Skeletal muscle cell (primary cell): ENCODE measurements around the gene APBA2.

Experiments used
- DNase-seq: peaks from one replicate; pipeline ENCODE4 v3.0.0-alpha.2; 2010; ENCODE audit warnings: low read depth
- H3K4me3 ChIP-seq: 2 replicates; pipeline ENCODE4 v1.5.1; 2011; ENCODE audit warnings: low read depth, mild to moderate bottlenecking, control low read depth, low read length, moderate library complexity

APBA2 gene

DNA sequence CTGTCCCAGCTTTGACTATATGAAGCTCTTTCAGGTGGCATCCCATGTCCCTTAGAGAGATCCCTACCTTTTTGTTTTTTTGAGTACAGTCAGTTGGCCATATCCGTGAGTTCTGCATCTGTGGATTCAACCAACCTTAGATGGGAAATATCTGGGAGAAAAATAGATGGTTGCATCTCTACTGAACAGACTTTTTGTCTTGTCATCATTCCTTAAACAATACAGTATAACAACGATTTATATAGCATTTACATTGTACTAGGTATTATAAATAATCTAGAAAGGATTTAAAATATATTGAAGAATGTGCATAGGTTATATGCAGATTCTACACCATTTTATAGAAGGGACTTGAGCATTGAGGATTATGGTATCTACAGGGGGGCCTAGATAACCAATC lies 65.1 kb downstream of the APBA2 start:
- no peak for DNase-seq
- no peak overlapping the region for H3K4me3 ChIP-seq

GRCh38 chr15:28952666-28953491 lies 67.1 kb downstream of the APBA2 start:
- no peak for DNase-seq
- no peak overlapping the region for H3K4me3 ChIP-seq

- H3K4me3 ChIP-seq = no peak overlapping the region
- DNase-seq = no peak
These were observed 67.9 kb downstream of the APBA2 start for GRCh38 chr15:28953573-28954195.

GRCh38 chr15:28954466-28955159 lies 68.8 kb downstream of the APBA2 start:
- no peak overlapping the region for H3K4me3 ChIP-seq
- no peak for DNase-seq

DNA sequence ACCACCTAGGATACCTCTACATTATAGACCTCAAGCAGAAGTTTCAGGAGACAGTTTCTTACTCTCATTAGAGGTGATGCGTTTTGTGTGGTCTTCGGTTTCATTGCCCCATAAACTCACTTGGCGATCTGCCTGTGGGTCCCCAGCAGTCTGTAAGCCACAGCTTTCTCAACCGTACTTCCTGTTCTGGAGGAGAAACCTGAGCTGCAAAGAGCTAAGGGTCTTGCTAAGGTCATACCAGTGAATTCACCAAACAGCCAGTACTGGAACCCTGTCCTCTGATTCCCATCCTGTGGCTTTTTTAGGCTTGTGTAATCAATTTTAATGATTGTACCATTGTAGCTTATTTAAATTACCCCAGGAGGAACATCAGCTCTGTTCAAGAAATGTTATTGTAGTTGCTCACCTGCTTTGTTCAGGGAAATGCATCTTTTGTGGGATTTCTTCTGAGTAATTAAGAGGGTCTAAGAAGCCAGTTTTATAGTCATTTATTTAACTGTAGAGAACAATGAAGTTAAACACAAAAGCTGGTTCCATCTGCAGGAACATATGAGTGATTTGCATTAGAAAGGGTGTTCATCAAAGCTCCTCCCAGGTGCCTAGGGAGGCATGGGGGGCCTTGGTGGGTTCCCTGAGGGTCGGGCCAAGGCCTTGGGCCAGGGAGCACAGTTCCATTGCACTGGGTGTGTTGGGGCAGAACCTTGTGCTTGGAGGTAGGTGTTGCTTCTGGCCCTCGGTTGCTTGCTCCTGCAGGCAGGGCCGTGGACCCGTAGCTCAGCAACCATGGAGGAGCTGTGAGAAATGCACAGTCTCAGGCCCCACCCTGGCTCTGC lies 69.6 kb downstream of the APBA2 start:
- peak; percentile 85 for DNase-seq
- H3K4me3 ChIP-seq = no peak overlapping the region

- no peak for DNase-seq
- no peak overlapping the region for H3K4me3 ChIP-seq
These were observed 70.2 kb downstream of the APBA2 start for GRCh38 chr15:28955993-28956421.

GRCh38 chr15:28956491-28956890 lies 70.7 kb downstream of the APBA2 start:
- H3K4me3 ChIP-seq = no peak overlapping the region
- DNase-seq = no peak

DNA sequence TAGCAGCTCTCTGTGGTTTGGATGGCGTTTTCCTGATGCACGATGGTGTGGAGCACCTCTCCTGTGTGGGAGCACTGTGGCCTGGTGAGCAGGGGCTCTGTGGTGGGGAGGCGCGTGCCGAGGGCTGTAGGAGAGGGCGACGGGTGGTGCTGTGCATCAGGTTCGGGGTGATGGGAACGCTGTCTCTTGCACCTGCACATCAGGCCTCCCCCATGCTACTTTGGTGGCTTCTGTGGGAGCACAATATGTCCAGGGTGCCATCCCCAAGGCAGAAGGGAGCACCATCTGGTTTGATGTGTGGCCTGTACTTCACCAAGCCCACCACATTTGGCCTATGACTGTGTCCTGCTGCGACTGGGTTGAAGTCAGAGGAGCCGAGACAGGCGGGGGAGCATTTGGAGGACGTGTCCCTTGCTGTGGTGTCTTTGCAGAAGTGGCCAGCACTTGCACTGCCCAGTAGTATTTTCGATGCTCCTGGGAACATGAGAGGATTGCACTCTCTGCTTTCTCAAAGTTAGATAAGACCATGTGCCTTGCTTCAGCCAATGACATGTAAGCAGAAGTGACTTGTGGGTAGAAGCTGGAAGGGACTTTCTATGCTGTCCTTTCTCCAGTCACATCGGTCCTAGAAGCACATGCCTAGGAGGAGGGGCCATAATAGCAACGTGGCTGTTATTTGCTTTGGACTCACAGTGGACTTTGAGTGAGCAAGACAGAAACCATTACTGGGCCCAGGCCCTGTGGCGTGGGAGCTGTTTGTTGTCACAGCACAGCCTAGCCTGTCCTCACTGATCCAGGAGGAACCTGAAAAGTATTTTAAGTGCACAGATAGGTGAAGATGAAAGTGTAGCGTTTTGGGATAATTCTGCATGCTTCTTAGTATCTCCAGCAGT lies 72.1 kb downstream of the APBA2 start:
- no peak overlapping the region for H3K4me3 ChIP-seq
- no peak for DNase-seq

- DNase-seq = no peak
- no peak overlapping the region for H3K4me3 ChIP-seq
These were observed 73.6 kb downstream of the APBA2 start for GRCh38 chr15:28959326-28959725.

GRCh38 chr15:28960979-28961378 lies 75.2 kb downstream of the APBA2 start:
- no peak overlapping the region for H3K4me3 ChIP-seq
- DNase-seq = peak; percentile 66

DNA sequence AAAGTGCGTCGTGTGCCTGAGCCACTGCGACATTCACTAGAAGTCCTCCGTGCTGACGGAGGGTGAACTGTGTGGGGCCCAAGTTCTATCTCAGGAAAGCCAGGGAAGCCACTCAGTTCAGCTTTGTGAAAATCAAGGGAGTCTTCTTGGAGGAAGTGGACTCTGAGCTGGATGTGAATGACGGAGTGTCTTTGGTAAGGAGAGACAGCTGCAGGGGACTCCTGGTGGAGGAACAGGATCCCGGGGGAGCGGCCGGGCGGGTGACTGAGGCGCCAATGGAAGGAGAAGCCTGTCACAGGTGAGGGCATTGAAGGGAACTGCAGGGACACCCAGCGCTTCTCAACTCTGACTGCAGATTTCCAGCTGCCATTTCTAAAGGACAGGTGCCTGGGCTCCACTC lies 75.6 kb downstream of the APBA2 start:
- H3K4me3 ChIP-seq = no peak overlapping the region
- DNase-seq = no peak

DNA sequence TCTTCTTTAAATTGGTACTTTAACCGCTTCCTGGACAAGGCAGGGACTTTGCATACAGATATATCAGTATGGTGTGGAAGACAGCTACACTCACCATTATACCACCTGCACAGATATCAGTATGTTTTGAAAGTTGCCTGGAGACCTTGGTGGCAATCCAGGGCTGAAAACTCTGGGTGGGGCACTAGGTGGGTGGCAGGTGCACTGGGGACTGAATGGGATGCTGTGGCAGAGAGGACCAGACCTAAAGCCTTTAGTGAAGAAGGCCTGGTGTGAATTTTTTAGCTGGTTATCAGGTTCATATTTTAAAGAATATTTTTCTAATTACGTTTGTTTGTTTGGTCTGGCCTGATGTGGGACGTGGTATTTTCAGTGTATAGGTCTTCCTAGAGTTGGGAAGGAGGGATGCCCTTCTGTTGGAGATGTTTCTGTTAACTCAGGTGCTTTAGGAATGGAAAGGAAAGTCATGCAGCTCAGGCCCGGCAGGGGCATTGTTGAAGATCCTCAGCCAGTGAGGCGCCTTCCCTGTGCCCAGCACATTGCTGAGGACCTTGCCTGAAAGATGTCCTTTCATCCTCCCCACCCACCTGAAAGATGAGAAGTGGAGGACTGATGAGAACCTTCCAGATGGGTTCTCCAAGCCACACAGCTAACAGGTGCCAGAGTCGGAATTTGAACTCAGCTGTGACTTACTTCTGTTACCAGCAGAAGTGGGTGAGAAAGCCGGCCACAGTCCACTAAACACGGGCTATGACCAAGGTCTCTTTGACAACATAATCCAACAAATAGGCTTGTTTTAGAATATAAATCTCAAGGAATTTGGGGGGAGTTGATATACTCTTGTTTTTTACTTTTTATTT lies 77.3 kb downstream of the APBA2 start:
- H3K4me3 ChIP-seq = no peak overlapping the region
- DNase-seq = no peak

GRCh38 chr15:28963711-28964081 lies 77.9 kb downstream of the APBA2 start:
- no peak for DNase-seq
- no peak overlapping the region for H3K4me3 ChIP-seq

GRCh38 chr15:28964098-28964497 lies 78.3 kb downstream of the APBA2 start:
- no peak overlapping the region for H3K4me3 ChIP-seq
- DNase-seq = no peak

- no peak overlapping the region for H3K4me3 ChIP-seq
- DNase-seq = no peak
These were observed 81.3 kb downstream of the APBA2 start for GRCh38 chr15:28967066-28967465.

DNA sequence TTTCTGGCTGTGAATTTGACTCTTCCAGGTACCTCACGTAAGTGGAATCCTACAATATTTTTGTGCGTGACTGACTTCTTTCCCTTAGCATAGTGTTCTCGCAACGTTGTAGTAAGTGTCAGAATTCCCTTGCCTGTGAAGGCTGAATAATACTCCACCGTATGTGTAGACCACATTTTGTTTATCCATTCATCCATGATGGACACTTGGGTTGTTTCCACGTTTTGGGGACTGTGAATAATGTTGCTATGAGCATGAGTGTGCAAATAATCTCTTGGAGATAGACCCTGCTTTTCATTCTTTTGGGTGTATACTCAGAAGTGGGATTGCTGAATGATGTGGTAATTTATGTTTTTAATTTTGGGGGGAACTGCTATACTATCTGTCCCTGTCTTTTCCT lies 82.2 kb downstream of the APBA2 start:
- DNase-seq = no peak
- no peak overlapping the region for H3K4me3 ChIP-seq

- DNase-seq = no peak
- no peak overlapping the region for H3K4me3 ChIP-seq
These were observed 83.8 kb downstream of the APBA2 start for GRCh38 chr15:28969511-28970085.

DNA sequence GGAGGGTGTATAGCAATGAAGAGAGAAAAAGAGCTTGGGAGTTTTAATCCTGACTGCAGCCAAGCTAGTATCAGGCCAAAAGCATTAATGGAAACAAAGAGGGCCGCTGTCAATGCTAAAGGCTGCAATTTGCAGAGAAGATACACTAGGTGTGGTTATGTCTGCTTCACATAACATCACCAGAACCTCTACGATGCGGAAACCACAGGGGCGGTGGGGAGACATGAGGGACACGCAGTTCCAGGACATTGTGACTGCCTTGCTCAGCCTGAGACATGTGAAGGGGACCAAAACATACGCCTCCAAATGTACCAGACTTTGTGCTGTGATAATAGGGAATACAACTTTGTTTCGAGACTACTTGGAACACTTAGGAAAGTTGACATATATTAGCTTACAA lies 88.4 kb downstream of the APBA2 start:
- DNase-seq = no peak
- H3K4me3 ChIP-seq = no peak overlapping the region
